Neuronal stem cell (in vitro differentiated cells): ENCODE results near the gene SLC35F4.

ENCODE experiments used
- DNase-seq: peaks from one replicate; pipeline ENCODE4 v3.0.0-alpha.2; 2013; ENCODE audit warnings: low spot score
- H2AFZ ChIP-seq: one replicate; pipeline ENCODE4 v1.6.1; 2013; ENCODE audit warnings: mild to moderate bottlenecking, low read length, inconsistent platforms
- H2AK5ac ChIP-seq: 2 replicates; pipeline ENCODE4 v1.6.1; 2013; ENCODE audit warnings: low read depth, mild to moderate bottlenecking, inconsistent platforms, low read length, moderate library complexity, mixed read lengths
- H2BK120ac ChIP-seq: 2 replicates; pipeline ENCODE4 v1.6.1; 2013; ENCODE audit warnings: low read depth, mild to moderate bottlenecking, inconsistent platforms, low read length, moderate library complexity, mixed read lengths
- H2BK12ac ChIP-seq: one replicate; pipeline ENCODE4 v1.6.1; 2013; ENCODE audit warnings: low read length, inconsistent platforms
- H2BK15ac ChIP-seq: 2 replicates; pipeline ENCODE4 v1.6.1; 2013; ENCODE audit warnings: mild to moderate bottlenecking, low read length, inconsistent platforms, mixed read lengths
- H2BK5ac ChIP-seq: one replicate; pipeline ENCODE4 v1.6.1; 2013; ENCODE audit warnings: inconsistent platforms, mild to moderate bottlenecking, low read length, moderate library complexity
- H3K14ac ChIP-seq: one replicate; pipeline ENCODE4 v1.6.1; 2013; ENCODE audit warnings: low read length, inconsistent platforms
- H3K18ac ChIP-seq: 2 replicates; pipeline ENCODE4 v1.6.1; 2013; ENCODE audit warnings: low read length, inconsistent platforms
- H3K23ac ChIP-seq: 2 replicates; pipeline ENCODE4 v1.6.1; 2013; ENCODE audit warnings: low read depth, mild to moderate bottlenecking, mixed read lengths, low read length, inconsistent platforms; ENCODE audit not compliant: poor library complexity
- H3K27ac ChIP-seq: replicated peaks from 3 replicates; pipeline ENCODE4 v1.5.1; 2013; ENCODE audit warnings: low read length, inconsistent platforms
- H3K27me3 ChIP-seq, 3 experiments: 2 replicates each; pipeline ENCODE4 v1.6.1; 2013; ENCODE audit warnings: low read length in 3 of 3, mild to moderate bottlenecking in 2 of 3, inconsistent platforms in 1 of 3, low read depth in 1 of 3, mixed read lengths in 1 of 3, moderate library complexity in 1 of 3; ENCODE audit not compliant: control insufficient read depth in 3 of 3, insufficient read depth in 3 of 3
- H3K36me3 ChIP-seq, 2 donors: replicated peaks in 1 of 2; 2 replicates each; pipeline ENCODE4 v1.6.1; 2013; ENCODE audit warnings: low read length in 2 of 2; ENCODE audit not compliant: control insufficient read depth in 2 of 2, insufficient read depth in 2 of 2
- H3K4ac ChIP-seq: 2 replicates; pipeline ENCODE4 v1.6.1; 2013; ENCODE audit warnings: inconsistent platforms, mild to moderate bottlenecking, low read length, moderate library complexity
- H3K4me1 ChIP-seq, 2 donors: 1 replicate in 1 of 2; 2 replicates in 1 of 2; pipeline ENCODE4 v1.6.1; 2013; ENCODE audit warnings: low read length in 2 of 2, low read depth in 1 of 2; ENCODE audit not compliant: control insufficient read depth in 2 of 2, insufficient read depth in 1 of 2
- H3K4me2 ChIP-seq: one replicate; pipeline ENCODE4 v1.6.1; 2013; ENCODE audit warnings: mild to moderate bottlenecking, low read length, inconsistent platforms; ENCODE audit not compliant: insufficient read depth, poor library complexity, severe bottlenecking
- H3K4me3 ChIP-seq, 2 donors: 2 replicates each; pipeline ENCODE4 v1.5.1; 2013; ENCODE audit warnings: low read length in 2 of 2, mild to moderate bottlenecking in 2 of 2, inconsistent platforms in 1 of 2, moderate library complexity in 1 of 2
- H3K79me1 ChIP-seq: one replicate; pipeline ENCODE4 v1.6.1; 2013; ENCODE audit warnings: low read depth, mild to moderate bottlenecking, inconsistent platforms, low read length, moderate library complexity
- H3K9ac ChIP-seq: one replicate; pipeline ENCODE4 v1.6.1; 2013; ENCODE audit warnings: mild to moderate bottlenecking, low read depth, low read length, inconsistent platforms; ENCODE audit not compliant: poor library complexity
- H3K9me3 ChIP-seq, 2 donors: replicated peaks in 1 of 2; 2 replicates each; pipeline versions ENCODE3 to v1.6.1; 2013; ENCODE audit warnings: low read length in 2 of 2, mild to moderate bottlenecking in 2 of 2, inconsistent platforms in 1 of 2, low read depth in 1 of 2, mixed read lengths in 1 of 2, moderate library complexity in 1 of 2; ENCODE audit not compliant: control insufficient read depth in 2 of 2, insufficient read depth in 1 of 2
- H4K8ac ChIP-seq: one replicate; pipeline ENCODE4 v1.6.1; 2013; ENCODE audit warnings: low read depth, mild to moderate bottlenecking, inconsistent platforms, low read length, moderate library complexity
- H4K91ac ChIP-seq: one replicate; pipeline ENCODE4 v1.6.1; 2013; ENCODE audit warnings: low read length, low read depth, mild to moderate bottlenecking, inconsistent platforms; ENCODE audit not compliant: poor library complexity
- WGBS, 2 donors: extraction: QIAGEN DNeasy Blood & Tissue Kit; methylation state at CpG; one replicate each; pipeline ENCODE4 v1.1.7; 2013; ENCODE audit warnings: missing lambda C conversion rate in 2 of 2, mixed read lengths in 1 of 2; ENCODE audit not compliant: insufficient read length in 2 of 2, insufficient replicate concordance in 1 of 2; ENCODE audit errors: extremely low coverage in 2 of 2; 5-methylcytosine and 5-hydroxymethylcytosine counted together

SLC35F4 gene

GRCh38 chr14:57526942-57527341 lies 338.9 kb downstream of the SLC35F4 start:
- H3K18ac ChIP-seq: no peak overlapping the region
- no peak overlapping the region for H2AK5ac ChIP-seq
- H3K14ac ChIP-seq: no peak overlapping the region
- H2BK12ac ChIP-seq: no peak overlapping the region
- no peak overlapping the region for H3K4me3 ChIP-seq
- no peaks in the 10 kb centered on the region for H3K4me1 ChIP-seq
- no peak overlapping the region for H2AFZ ChIP-seq
- WGBS, 2 donors: no CpG with 5 or more reads among the region's 3 CpGs
- no peak overlapping the region for H3K27ac ChIP-seq
- H3K23ac ChIP-seq: no peak overlapping the region
- no peak overlapping the region for H2BK5ac ChIP-seq
- H3K79me1 ChIP-seq: no peaks in the 10 kb centered on the region
- H3K4ac ChIP-seq: no peak overlapping the region
- no peaks in the 10 kb centered on the region for H3K9me3 ChIP-seq
- H2BK120ac ChIP-seq: no peak overlapping the region
- no peaks in the 10 kb centered on the region for H3K27me3 ChIP-seq
- no peak overlapping the region for H4K91ac ChIP-seq
- no peak overlapping the region for H4K8ac ChIP-seq
- no peaks in the 10 kb centered on the region for H3K36me3 ChIP-seq
- no peak overlapping the region for H3K4me2 ChIP-seq
- no peak for DNase-seq
- peak overlapping the region; percentile 10 for H3K9ac ChIP-seq
- no peak overlapping the region for H2BK15ac ChIP-seq

- no peak overlapping the region for H2BK120ac ChIP-seq
- H3K27ac ChIP-seq: no peak overlapping the region
- no peak overlapping the region for H3K23ac ChIP-seq
- DNase-seq: no peak
- H3K9ac ChIP-seq: no peak overlapping the region
- H3K4me2 ChIP-seq: no peak overlapping the region
- no peak overlapping the region for H3K4ac ChIP-seq
- no peak overlapping the region for H2BK5ac ChIP-seq
- H3K36me3 ChIP-seq: no peaks in the 10 kb centered on the region
- H2AFZ ChIP-seq: no peak overlapping the region
- no peak overlapping the region for H2BK12ac ChIP-seq
- no peaks in the 10 kb centered on the region for H3K9me3 ChIP-seq
- no peaks in the 10 kb centered on the region for H3K79me1 ChIP-seq
- H3K27me3 ChIP-seq: no peaks in the 10 kb centered on the region
- no peak overlapping the region for H3K4me3 ChIP-seq
- no peak overlapping the region for H3K18ac ChIP-seq
- H4K91ac ChIP-seq: no peak overlapping the region
- H3K4me1 ChIP-seq: no peaks in the 10 kb centered on the region
- H2BK15ac ChIP-seq: no peak overlapping the region
- no peak overlapping the region for H3K14ac ChIP-seq
- no peak overlapping the region for H4K8ac ChIP-seq
- no peak overlapping the region for H2AK5ac ChIP-seq
Measured at GRCh38 chr14:57519043-57519442, 346.8 kb downstream of the SLC35F4 start.
